Peyer's patch (tissue), 4 donors: ENCODE data around the gene CD300C. TPM values are rescaled to one million over a fixed set of nuclear protein-coding genes. Genes with fewer than 3 reads are reported as not detected.

ENCODE experiments used
- DNase-seq, 3 donors: peaks; one replicate each; pipeline ENCODE4 v3.0.0-alpha.2; 2017 to 2019
- H3K27ac ChIP-seq, 4 donors: fragments of 200-600 bp; sonication (generic); one replicate each; pipeline ENCODE4 v1.5.1; 2016 to 2019
- H3K27me3 ChIP-seq, 2 donors: fragments of 200-600 bp; sonication (generic); one replicate each; pipeline ENCODE4 v1.5.1; 2019
- H3K36me3 ChIP-seq, 3 donors: fragments of 200-600 bp; sonication (generic); one replicate each; pipeline ENCODE4 v1.5.1; 2016 to 2019
- H3K4me1 ChIP-seq, 4 donors: fragments of 200-600 bp; sonication (generic); one replicate each; pipeline ENCODE4 v1.5.1; 2016 to 2019
- H3K4me3 ChIP-seq, 4 donors: fragments of 200-600 bp; sonication (generic); 1 replicate in 3 of 4; 2 replicates in 1 of 4; pipeline ENCODE4 v1.5.1; 2016 to 2019; ENCODE audit warnings: mild to moderate bottlenecking in 1 of 4
- H3K9me3 ChIP-seq, 4 donors: fragments of 200-600 bp; sonication (generic); one replicate each; pipeline ENCODE4 v1.5.1; 2016 to 2019; ENCODE audit warnings: mild to moderate bottlenecking in 1 of 4
- POLR2A ChIP-seq, 2 donors: fragments of 450-650 bp; IDR thresholded peaks; one replicate each; pipeline ENCODE4 v1.5.1; 2017; ENCODE audit warnings: antibody characterized with exemption in 2 of 2, mild to moderate bottlenecking in 2 of 2, moderate library complexity in 2 of 2
- total RNA-seq, 4 donors: library from RNA; depleted of rRNA; stranded (reverse); fragments of >200 nt; gene quantifications; one replicate each; pipeline ENCODE4 v1.1.0, GENCODE V29; 2016
- TF ChIP-seq, protein P1 (sequence below), 6 experiments: fragments of 450-650 bp in 4 of 6; fragments of 200-600 bp in 2 of 6; sonication (generic) in 1 of 6; IDR thresholded peaks; one replicate each; pipeline ENCODE4 v1.5.1; 2017 to 2019; ENCODE audit warnings: antibody characterized with exemption in 6 of 6, mild to moderate bottlenecking in 3 of 6, moderate library complexity in 1 of 6

CD300C gene
- not detected for total RNA-seq

DNA sequence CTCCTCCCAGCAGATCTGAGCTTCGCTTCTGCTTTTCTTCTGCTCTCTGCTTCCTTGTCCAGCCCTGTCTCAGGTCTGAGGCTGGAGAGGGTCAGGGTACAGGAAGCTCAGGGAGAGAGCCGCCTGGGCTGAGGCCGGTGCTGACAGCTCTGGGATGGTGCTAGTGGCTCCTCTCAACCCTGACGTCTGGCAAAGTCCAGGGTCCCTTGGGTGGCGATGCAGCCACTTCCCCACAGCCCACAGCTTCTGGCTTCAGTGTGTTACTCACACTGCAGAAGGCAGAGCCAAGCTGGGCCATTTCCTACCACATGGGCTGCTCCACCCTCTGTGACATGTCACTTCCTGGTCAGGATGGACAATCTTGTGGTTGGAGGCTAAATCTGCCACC, at the start of gene CD300C:
Gene CD300C (minus strand): TSS at position 273 of the 388 bp plus-strand sequence. CDS start 333 bp downstream, outside the sequence.
- Histone ChIP-seq H3K9me3 (no peaks in the 10 kb centered on the region), H3K4me1 (no peaks in the 10 kb centered on the region), H3K36me3 (no peaks in the 10 kb centered on the region), H3K27me3 (no peaks in the 10 kb centered on the region), H3K4me3 (peak within 1 kb of the TSS in 1 of 4 donors; percentile 18), H3K27ac (peak within 1 kb of the TSS in 2 of 4 donors; percentile 13 to 31)
- peak in 2 of 3 donors; percentile 51 to 54 for DNase-seq
- TF ChIP-seq, protein P1, sequence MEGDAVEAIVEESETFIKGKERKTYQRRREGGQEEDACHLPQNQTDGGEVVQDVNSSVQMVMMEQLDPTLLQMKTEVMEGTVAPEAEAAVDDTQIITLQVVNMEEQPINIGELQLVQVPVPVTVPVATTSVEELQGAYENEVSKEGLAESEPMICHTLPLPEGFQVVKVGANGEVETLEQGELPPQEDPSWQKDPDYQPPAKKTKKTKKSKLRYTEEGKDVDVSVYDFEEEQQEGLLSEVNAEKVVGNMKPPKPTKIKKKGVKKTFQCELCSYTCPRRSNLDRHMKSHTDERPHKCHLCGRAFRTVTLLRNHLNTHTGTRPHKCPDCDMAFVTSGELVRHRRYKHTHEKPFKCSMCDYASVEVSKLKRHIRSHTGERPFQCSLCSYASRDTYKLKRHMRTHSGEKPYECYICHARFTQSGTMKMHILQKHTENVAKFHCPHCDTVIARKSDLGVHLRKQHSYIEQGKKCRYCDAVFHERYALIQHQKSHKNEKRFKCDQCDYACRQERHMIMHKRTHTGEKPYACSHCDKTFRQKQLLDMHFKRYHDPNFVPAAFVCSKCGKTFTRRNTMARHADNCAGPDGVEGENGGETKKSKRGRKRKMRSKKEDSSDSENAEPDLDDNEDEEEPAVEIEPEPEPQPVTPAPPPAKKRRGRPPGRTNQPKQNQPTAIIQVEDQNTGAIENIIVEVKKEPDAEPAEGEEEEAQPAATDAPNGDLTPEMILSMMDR (IDR thresholded peaks at IDR 0.05): no peak
- TF ChIP-seq POLR2A (IDR thresholded peaks at IDR 0.05): no peak

DNA sequence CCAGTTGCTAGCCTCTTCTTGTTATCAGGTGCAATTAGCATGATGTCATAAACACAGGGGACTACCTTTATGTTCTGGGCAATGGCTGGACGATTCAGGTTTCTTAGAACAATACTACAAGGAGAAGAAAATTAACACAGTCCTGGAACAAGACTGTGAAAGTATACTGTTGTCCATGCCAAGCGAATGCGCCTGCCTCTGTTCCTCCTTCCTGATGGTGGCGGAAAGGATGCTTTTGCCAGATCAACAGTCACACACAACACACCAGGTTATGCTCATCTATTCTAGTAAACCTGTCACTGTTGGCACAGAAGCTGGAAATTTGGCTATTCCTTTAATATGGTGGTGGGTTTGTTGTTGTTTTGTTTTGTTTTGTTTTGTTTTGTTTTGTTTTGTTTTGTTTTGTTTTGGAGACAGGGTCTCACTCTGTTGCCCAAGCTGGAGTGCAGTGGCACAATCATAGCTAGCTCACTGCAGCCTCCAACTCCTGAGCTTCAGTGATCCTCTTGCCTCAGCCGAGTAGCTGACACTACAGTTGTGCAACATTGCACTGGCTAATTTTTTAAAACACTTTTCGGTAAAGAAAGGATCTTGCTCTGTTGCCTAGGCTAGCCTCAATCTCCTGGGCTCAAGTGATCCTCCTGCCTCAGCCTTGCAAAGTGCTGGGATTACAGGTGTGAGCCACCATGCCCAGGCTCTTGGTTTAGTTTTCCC, 49.3 kb upstream of the CD300C start:
- no peak overlapping the region for H3K27ac ChIP-seq
- H3K27me3 ChIP-seq: no peaks in the 10 kb centered on the region
- DNase-seq: no peak
- no peaks in the 10 kb centered on the region for H3K4me1 ChIP-seq
- no peaks in the 10 kb centered on the region for H3K36me3 ChIP-seq
- no peak for TF ChIP-seq POLR2A (IDR thresholded peaks at IDR 0.05)
- TF ChIP-seq, protein P1 (IDR thresholded peaks at IDR 0.05): no peak
- H3K4me3 ChIP-seq: no peak overlapping the region
- no peaks in the 10 kb centered on the region for H3K9me3 ChIP-seq

DNA sequence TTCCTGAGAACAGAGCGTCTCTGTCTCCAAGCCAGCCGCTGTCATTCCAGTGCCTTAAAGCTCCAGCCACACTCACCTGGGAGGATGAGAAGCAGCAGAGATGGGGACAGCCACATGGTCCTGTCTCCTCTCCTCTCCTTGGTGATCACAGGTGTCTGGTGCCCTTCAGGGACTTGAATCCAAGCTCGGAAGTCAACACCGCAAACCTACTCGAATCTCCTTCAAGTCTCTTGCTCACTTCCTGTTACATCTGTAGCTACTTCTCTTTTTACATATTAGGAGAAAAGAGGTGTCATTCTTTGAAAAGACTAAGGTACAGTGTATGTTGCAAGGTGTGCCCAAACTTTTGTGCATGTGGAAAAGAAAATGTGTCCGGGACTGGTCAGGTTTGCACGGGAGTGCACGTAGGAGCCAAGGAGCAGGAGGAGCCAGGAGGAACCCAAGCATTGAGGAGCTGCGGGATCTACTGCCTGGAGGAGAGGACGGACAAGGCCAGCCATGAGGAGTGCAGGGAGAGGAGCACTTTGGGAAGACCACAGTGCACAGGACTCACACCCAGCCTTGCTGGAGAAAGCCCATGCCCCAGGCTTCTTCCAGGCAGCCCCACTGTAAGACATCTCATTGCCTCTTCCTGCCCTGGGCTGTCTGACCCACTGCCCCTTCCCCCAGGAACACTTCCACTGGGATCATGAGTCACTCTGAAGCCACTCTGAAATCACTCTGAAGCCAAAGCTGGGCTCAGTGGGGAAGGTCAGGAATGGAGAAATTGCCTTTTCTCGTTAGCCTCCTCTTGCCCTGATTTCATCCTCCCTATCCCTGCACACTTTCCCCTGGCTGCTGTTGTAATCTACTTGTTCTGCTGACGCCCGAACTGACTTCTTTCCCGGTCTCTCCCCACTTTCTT, 46.4 kb upstream of the CD300C start, which contains the start of gene CD300LD:
Gene CD300LD (minus strand): TSS at position 197 of the 904 bp plus-strand sequence. CDS start 81 bp downstream, at position 116.
- DNase-seq: peak in 1 of 3 donors; percentile 23
- no peaks in the 10 kb centered on the region for H3K36me3 ChIP-seq
- TF ChIP-seq POLR2A (IDR thresholded peaks at IDR 0.05): no peak
- TF ChIP-seq, protein P1 (IDR thresholded peaks at IDR 0.05): no peak
- H3K27me3 ChIP-seq: no peaks in the 10 kb centered on the region
- H3K9me3 ChIP-seq: no peaks in the 10 kb centered on the region
- H3K4me3 ChIP-seq: no peak within 1 kb of the TSS
- no peaks in the 10 kb centered on the region for H3K4me1 ChIP-seq
- H3K27ac ChIP-seq: no peak within 1 kb of the TSS

DNA sequence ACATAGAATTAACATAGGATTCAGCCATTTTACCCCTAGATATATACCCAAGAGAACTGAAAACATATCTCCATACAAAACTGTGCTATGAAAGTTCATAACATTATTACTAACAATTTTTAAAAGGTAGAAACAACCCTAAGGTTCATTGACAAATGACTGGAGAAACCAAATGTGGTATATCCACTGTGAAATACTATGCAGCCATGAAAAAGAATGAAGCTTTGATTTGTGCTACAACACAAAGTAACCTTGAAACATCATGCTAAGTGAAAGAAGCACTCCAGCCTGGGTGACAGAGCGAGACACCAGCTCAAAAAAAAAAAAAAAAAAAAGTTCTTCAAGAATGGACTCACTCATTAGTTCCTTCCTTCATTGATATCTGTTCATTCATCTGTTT, 45.6 kb upstream of the CD300C start:
- Histone ChIP-seq H3K36me3 (no peaks in the 10 kb centered on the region), H3K4me3 (no peak overlapping the region), H3K4me1 (no peaks in the 10 kb centered on the region), H3K9me3 (no peaks in the 10 kb centered on the region), H3K27ac (no peak overlapping the region), H3K27me3 (no peaks in the 10 kb centered on the region)
- TF ChIP-seq POLR2A (IDR thresholded peaks at IDR 0.05): no peak
- TF ChIP-seq, protein P1 (IDR thresholded peaks at IDR 0.05): no peak
- DNase-seq: no peak

DNA sequence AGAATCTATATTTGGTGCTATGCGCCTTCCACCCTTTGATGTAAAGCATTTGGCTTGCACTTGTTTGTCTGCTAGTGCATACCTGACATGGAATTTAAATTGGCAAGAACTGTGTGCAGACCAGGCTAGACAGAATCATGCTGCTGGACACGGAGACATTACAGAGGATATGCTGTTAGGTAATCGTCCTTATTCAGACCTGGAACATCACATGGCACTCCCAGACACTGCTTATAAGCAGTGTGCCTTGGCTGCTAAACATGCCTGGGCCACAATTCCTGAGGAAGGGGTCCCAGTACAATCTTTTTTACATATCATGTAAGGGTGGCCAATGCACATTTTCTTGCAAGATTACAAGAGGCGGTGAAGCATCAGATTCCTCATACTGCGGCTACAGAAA, 39.8 kb upstream of the CD300C start:
- no peaks in the 10 kb centered on the region for H3K9me3 ChIP-seq
- no peak overlapping the region for H3K4me3 ChIP-seq
- DNase-seq: no peak
- no peaks in the 10 kb centered on the region for H3K4me1 ChIP-seq
- no peak overlapping the region for H3K27ac ChIP-seq
- no peak for TF ChIP-seq POLR2A (IDR thresholded peaks at IDR 0.05)
- TF ChIP-seq, protein P1 (IDR thresholded peaks at IDR 0.05): no peak
- no peaks in the 10 kb centered on the region for H3K27me3 ChIP-seq
- H3K36me3 ChIP-seq: no peaks in the 10 kb centered on the region
